ENCODE measurements around the gene SOAT2.
"Not testable (repeated sequence)": the region's sequence is repeated elsewhere in the genome, so short reads cannot be mapped to it uniquely, and the experiment has no call there.

Gene SOAT2

GRCh38 chr12:53082637-53083175 is 20.6 kb upstream of the SOAT2 start:
- DNase-seq (ENCODE audit: low read depth in 3 of 3): no peak

- no peak for DNase-seq (ENCODE audit: low read depth in 3 of 3)
Observed at GRCh38 chr12:53086361-53086760, 16.9 kb upstream of the SOAT2 start.

- no peak for DNase-seq (ENCODE audit: low read depth in 3 of 3)
Observed at GRCh38 chr12:53090105-53090504, 13.2 kb upstream of the SOAT2 start.

- no peak for DNase-seq (ENCODE audit: low read depth in 3 of 3)
Observed at GRCh38 chr12:53090554-53090953, 12.7 kb upstream of the SOAT2 start.

- DNase-seq (ENCODE audit: low read depth in 3 of 3): no peak
Observed at GRCh38 chr12:53091756-53092155, 11.5 kb upstream of the SOAT2 start.

- no peak for DNase-seq (ENCODE audit: low read depth in 3 of 3)
Observed at GRCh38 chr12:53093777-53094393, 9.4 kb upstream of the SOAT2 start.

GRCh38 chr12:53094394-53094787 is 8.9 kb upstream of the SOAT2 start:
- DNase-seq (ENCODE audit: low read depth in 3 of 3): no peak

- DNase-seq (ENCODE audit: low read depth in 3 of 3): not testable (repeated sequence)
Observed at GRCh38 chr12:53094796-53095595, 8.3 kb upstream of the SOAT2 start.

- not testable (repeated sequence) for DNase-seq (ENCODE audit: low read depth in 3 of 3)
Observed at GRCh38 chr12:53095596-53095895, 7.7 kb upstream of the SOAT2 start.

- no peak for DNase-seq (ENCODE audit: low read depth in 3 of 3)
Observed at GRCh38 chr12:53096089-53096741, 7.1 kb upstream of the SOAT2 start.

GRCh38 chr12:53096759-53097158 is 6.5 kb upstream of the SOAT2 start:
- no peak for DNase-seq (ENCODE audit: low read depth in 3 of 3)

- DNase-seq (ENCODE audit: low read depth in 3 of 3): no peak
Observed at GRCh38 chr12:53097207-53097563, 6.1 kb upstream of the SOAT2 start.

GRCh38 chr12:53097564-53098353 is 5.5 kb upstream of the SOAT2 start, which contains the start of gene IGFBP6:
TSS of gene IGFBP6 (plus strand) at chr12:53097667. CDS start at chr12:53097718, 51 bp downstream.
- peak in 1 of 3 experiments; percentile 67 for DNase-seq (ENCODE audit: low read depth in 3 of 3)

GRCh38 chr12:53098354-53098981 is 4.8 kb upstream of the SOAT2 start:
- peak in 1 of 3 experiments; percentile 22 for DNase-seq (ENCODE audit: low read depth in 3 of 3)

- peak; percentile 75 to 90 (median 81) for DNase-seq (ENCODE audit: low read depth in 3 of 3)
Observed at GRCh38 chr12:53099071-53099882, 4.0 kb upstream of the SOAT2 start.

- no peak for DNase-seq (ENCODE audit: low read depth in 3 of 3)
Observed at GRCh38 chr12:53100466-53101151, 2.7 kb upstream of the SOAT2 start.

- no peak for DNase-seq (ENCODE audit: low read depth in 3 of 3)
Observed at GRCh38 chr12:53101266-53101665, 2.0 kb upstream of the SOAT2 start.

- no peak for DNase-seq (ENCODE audit: low read depth in 3 of 3)
Observed at GRCh38 chr12:53101931-53102781, 1.1 kb upstream of the SOAT2 start.

GRCh38 chr12:53103860-53104305 is 597 bp downstream of the SOAT2 start:
- DNase-seq (ENCODE audit: low read depth in 3 of 3): no peak

All from stimulated activated CD4-positive, alpha-beta T cell treated with anti-CD3 and anti-CD28 coated beads, TNF-alpha, amount 100 ng/mL, for 24 hours (primary cell).